ENCODE results near the gene PCSK4. TPM values are rescaled to one million over a fixed set of nuclear protein-coding genes. Genes with fewer than 3 reads are reported as not detected.
A peak's percentile ranks its signal among the peaks of the same experiment; 100 is the strongest.

Gene PCSK4
- total and polyA plus RNA-seq, 2 of the 13 experiments (the other 11 are each of a cell fraction or from before 2014, with no cell fraction given) = 2.0 to 2.7 TPM

DNA sequence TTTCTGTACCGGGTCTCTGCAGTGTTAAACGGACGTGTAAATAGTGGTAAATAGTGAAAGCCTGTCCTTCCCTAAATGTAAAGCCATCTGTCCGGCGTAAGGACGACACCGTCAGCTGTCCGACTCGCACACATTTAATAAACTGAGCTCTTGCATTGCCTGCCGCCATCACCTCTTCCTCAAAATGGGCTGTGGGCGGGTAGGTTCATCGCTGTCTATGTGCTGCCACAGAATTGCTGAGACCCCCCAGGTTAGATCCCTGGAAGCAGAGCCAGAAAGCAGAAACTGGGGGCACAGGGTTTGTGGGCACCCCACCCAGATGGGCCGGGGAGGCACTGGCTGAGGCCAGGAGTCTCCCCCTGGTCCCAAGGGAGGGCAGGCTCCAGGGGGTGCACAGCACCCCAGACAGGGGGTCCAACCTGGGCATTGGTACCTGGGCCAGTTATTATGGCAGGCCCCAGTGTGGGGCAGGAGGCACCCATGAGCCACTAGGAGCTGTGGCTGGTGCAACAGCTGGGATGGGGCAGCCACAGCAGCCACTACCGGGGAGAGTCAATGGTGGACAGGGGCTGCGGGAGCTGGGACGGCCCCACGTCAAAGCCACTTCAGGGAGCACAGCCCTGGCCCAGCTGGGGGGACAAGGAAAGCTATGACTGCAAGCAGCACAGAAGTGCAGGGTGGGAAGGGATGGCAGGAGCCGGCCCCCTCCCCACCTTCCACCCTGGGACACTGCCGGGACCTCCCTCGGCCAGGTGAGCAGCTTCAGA lies 16.9 kb downstream of the PCSK4 start:
- POLR2A ChIA-PET = no interaction called here
- intact Hi-C loops (cut with micrococcal nuclease; ENCODE audit: unreplicated experiment) = no loop called here
- no peak overlapping the region for H3K9ac ChIP-seq (ENCODE audit: insufficient read depth, low read depth, low read length)
- peaks cover 11% of the 10 kb centered on the region for H3K79me2 ChIP-seq (ENCODE audit: insufficient read depth, low read length)
- DNase-seq (ENCODE audit: low spot score) (no peak), FAIRE-seq (no peak), ATAC-seq (no peak)
- no peaks in the 10 kb centered on the region for H3K9me3 ChIP-seq (ENCODE audit: low read length)
- CTCF ChIA-PET (ENCODE audit: low intra/inter-chr PET ratio, low total read pairs) = no interaction called here
- WGBS (ENCODE audit: low lambda C conversion rate) = 95% methylated on average over 17 of the region's 20 CpGs
- no peak overlapping the region for H3K27ac ChIP-seq (ENCODE audit: extremely low read length, insufficient read depth, low read length)
- H2AFZ ChIP-seq (ENCODE audit: low read length) = no peak overlapping the region
- H3K4me2 ChIP-seq (ENCODE audit: low read depth, low read length) = no peak overlapping the region
- no peak overlapping the region for H3K4me3 ChIP-seq (replicated peaks in 1 of 3; ENCODE audit: insufficient read depth in 1 of 3, low read depth in 2 of 3, low read length in 3 of 3)
- no TSS peak for BruUV-seq (replicated peaks)
- peaks cover 12% of the 10 kb centered on the region for H4K20me1 ChIP-seq (ENCODE audit: insufficient read depth, low read length)
- in situ Hi-C loops (cut with HindIII; ENCODE audit: extremely low pct_ligation_motif_present, low pct_unique_long_range_greater_than_20kb) = no loop called here
- H3K4me1 ChIP-seq (ENCODE audit: insufficient read depth, low read length) = peaks cover 40% of the 10 kb centered on the region
- no peaks in the 10 kb centered on the region for H3K27me3 ChIP-seq (ENCODE audit: control insufficient read depth in 1 of 2, insufficient read depth in 2 of 2, low read length in 2 of 2)
- H3K36me3 ChIP-seq (replicated peaks in 1 of 2; ENCODE audit: control insufficient read depth in 1 of 2, insufficient read depth in 2 of 2, low read length in 2 of 2) = peaks cover 2 to 8% of the 10 kb centered on the region in 2 experiments; a peak in 3 of 5 replicates
- TF ChIP-seq AGO1 (IDR thresholded peaks at IDR 0.05; ENCODE audit: low read depth, low read length, poor library complexity, severe bottlenecking) (peak; percentile 14), ZNF772 (CRISPR knock-in tag; IDR thresholded peaks at IDR 0.05) (no peak), FIP1L1 (IDR thresholded peaks at IDR 0.05; ENCODE audit: borderline replicate concordance, insufficient read depth, low read depth, low read length) (no peak), ZNF275 (CRISPR knock-in tag; IDR thresholded peaks at IDR 0.05; ENCODE audit: borderline replicate concordance) (no peak), ZNF563 (CRISPR knock-in tag; IDR thresholded peaks at IDR 0.05) (no peak), STAT6 (CRISPR knock-in tag; IDR thresholded peaks at IDR 0.05; ENCODE audit: borderline replicate concordance) (no peak), POLR2G (IDR thresholded peaks at IDR 0.05; ENCODE audit: low read depth, low read length) (peak; percentile 62), ELK4 (CRISPR knock-in tag; IDR thresholded peaks at IDR 0.05; ENCODE audit: borderline replicate concordance) (no peak), NKX3-1 (CRISPR knock-in tag; IDR thresholded peaks at IDR 0.05) (no peak), U2AF1 (optimal IDR thresholded peaks at IDR 0.05; ENCODE audit: low read depth, low read length) (no peak), PITX1 (CRISPR knock-in tag; IDR thresholded peaks at IDR 0.05) (no peak), MLX (CRISPR knock-in tag; IDR thresholded peaks at IDR 0.05) (no peak), SIN3B (IDR thresholded peaks at IDR 0.05; ENCODE audit: low read length) (no peak), BRCA1 (CRISPR knock-in tag; IDR thresholded peaks at IDR 0.05) (no peak), GFI1 (CRISPR knock-in tag; IDR thresholded peaks at IDR 0.05; ENCODE audit: borderline replicate concordance) (no peak), ZFP1 (CRISPR knock-in tag; IDR thresholded peaks at IDR 0.05) (no peak)

All from HepG2 (cell line).